ENCODE data around the gene KCNMA1.

The KCNMA1 gene

DNA sequence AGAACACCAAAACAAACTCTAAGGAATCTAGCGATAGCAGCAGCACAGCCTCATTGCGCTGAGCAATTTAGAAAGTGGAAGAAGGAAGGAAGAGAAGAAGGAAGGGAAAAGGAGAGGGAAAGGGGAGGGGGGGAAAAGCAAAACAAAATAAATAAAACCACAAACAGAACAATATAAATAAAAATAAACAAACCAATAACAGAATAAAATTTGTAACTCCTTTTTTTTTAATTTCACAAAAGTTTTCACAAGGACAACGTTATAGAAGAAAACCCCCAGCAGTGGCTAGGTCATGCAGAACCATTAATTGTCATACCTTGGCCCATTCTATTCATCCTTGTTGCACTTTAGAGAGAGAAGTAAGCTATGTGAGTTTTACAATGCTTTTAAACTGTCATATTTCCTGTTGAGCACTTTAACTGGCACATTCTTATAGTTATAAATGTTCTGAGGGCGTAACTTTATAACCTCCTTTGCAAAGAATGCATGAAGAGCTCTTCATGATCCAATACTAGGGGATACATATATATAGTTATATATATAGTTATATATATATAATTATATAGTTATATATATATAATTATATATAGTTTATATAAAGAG lies 752.8 kb downstream of the KCNMA1 start:
- TF ChIP-seq TEAD4 (IDR thresholded peaks at IDR 0.05) (no peak), ZBTB7A (IDR thresholded peaks at IDR 0.05; ENCODE audit: low read depth) (no peak)

- no peak for TF ChIP-seq FOXM1 (IDR thresholded peaks at IDR 0.05; ENCODE audit: borderline replicate concordance, low read depth)
- TF ChIP-seq TCF12 (IDR thresholded peaks at IDR 0.05; ENCODE audit: low read depth): no peak
- TF ChIP-seq, protein P1, sequence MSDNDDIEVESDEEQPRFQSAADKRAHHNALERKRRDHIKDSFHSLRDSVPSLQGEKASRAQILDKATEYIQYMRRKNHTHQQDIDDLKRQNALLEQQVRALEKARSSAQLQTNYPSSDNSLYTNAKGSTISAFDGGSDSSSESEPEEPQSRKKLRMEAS (IDR thresholded peaks at IDR 0.05): no peak
- TF ChIP-seq RAD21 (IDR thresholded peaks at IDR 0.05; ENCODE audit: low read depth): no peak
Observed at GRCh38 chr10:76883596-76883995, 754.0 kb downstream of the KCNMA1 start.

DNA sequence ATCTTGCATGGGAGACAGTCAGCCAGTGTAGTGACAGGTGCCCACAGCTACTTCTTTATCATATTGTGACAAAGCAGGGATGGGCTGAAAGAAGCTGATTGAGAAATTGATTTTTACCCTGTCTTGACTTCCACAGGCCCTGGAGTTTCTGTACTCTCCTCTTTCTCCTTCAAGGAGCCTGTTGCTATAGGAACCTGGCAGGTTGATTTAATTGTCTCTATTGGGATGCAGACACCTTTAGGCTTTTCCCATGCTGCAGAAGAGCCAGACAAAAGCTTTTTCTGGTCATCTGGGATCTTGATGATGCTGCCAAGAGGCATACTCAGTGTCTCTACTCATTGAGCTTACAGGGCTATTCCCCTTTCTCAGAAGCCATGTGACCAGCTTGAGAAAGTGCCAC lies 754.8 kb downstream of the KCNMA1 start:
- no peak for TF ChIP-seq FOXM1 (IDR thresholded peaks at IDR 0.05; ENCODE audit: borderline replicate concordance, low read depth)

- TF ChIP-seq, protein P2, sequence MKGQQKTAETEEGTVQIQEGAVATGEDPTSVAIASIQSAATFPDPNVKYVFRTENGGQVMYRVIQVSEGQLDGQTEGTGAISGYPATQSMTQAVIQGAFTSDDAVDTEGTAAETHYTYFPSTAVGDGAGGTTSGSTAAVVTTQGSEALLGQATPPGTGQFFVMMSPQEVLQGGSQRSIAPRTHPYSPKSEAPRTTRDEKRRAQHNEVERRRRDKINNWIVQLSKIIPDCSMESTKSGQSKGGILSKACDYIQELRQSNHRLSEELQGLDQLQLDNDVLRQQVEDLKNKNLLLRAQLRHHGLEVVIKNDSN (IDR thresholded peaks at IDR 0.05): no peak
- TF ChIP-seq EP300 (IDR thresholded peaks at IDR 0.05; ENCODE audit: borderline replicate concordance): no peak
- no peak for TF ChIP-seq YY1 (IDR thresholded peaks at IDR 0.05; ENCODE audit: low read depth)
- no peak for TF ChIP-seq RAD21 (IDR thresholded peaks at IDR 0.05; ENCODE audit: low read depth)
- TF ChIP-seq ZBTB7A (IDR thresholded peaks at IDR 0.05; ENCODE audit: low read depth): no peak
- TF ChIP-seq CEBPB (IDR thresholded peaks at IDR 0.05): no peak
- no peak for TF ChIP-seq REST (IDR thresholded peaks at IDR 0.05; ENCODE audit: low read depth)
- no peak for TF ChIP-seq TAF1 (IDR thresholded peaks at IDR 0.05; ENCODE audit: low read depth)
- TF ChIP-seq, protein P1 (IDR thresholded peaks at IDR 0.05): no peak
- no peak for TF ChIP-seq CREB1 (IDR thresholded peaks at IDR 0.05; ENCODE audit: low read depth)
- TF ChIP-seq TEAD4 (IDR thresholded peaks at IDR 0.05): no peak
- TF ChIP-seq EGR1 (IDR thresholded peaks at IDR 0.05): no peak
- no peak for TF ChIP-seq NFIC (IDR thresholded peaks at IDR 0.05)
- no peak for TF ChIP-seq FOXM1 (IDR thresholded peaks at IDR 0.05; ENCODE audit: borderline replicate concordance, low read depth)
- TF ChIP-seq TCF12 (IDR thresholded peaks at IDR 0.05; ENCODE audit: low read depth): no peak
Observed at GRCh38 chr10:76882245-76882644, 755.4 kb downstream of the KCNMA1 start.

- TF ChIP-seq EP300 (IDR thresholded peaks at IDR 0.05; ENCODE audit: borderline replicate concordance): no peak
- no peak for TF ChIP-seq CEBPB (IDR thresholded peaks at IDR 0.05)
Observed at GRCh38 chr10:76881477-76882220, 756.0 kb downstream of the KCNMA1 start.

DNA sequence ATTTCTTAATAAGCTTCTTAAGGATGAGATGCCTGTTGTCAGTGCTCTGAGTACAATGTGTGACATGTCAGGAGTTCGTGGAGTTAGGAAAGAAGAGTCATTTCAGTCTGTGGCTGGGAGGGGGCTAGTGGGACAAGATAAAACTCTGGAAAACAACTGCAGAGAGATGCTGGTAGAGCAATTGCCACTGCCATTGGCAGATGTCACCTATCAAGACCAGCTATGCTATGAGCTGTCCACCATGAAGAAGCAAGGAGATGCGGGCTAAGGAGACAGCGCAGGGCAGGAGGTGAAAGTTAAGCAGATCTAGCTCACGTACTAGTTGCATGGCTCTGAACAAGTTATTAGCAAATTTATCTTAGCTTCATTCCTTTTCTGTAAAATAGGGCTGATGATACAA lies 756.7 kb downstream of the KCNMA1 start:
- TF ChIP-seq, protein P2 (IDR thresholded peaks at IDR 0.05): no peak
- TF ChIP-seq TCF12 (IDR thresholded peaks at IDR 0.05; ENCODE audit: low read depth) (no peak), NFIC (IDR thresholded peaks at IDR 0.05) (no peak), YY1 (IDR thresholded peaks at IDR 0.05; ENCODE audit: low read depth) (no peak), REST (IDR thresholded peaks at IDR 0.05; ENCODE audit: low read depth) (no peak), TAF1 (IDR thresholded peaks at IDR 0.05; ENCODE audit: low read depth) (no peak), ZBTB7A (IDR thresholded peaks at IDR 0.05; ENCODE audit: low read depth) (no peak)

All from Ishikawa (cell line).